Panc1 (cell line): Measurements from ENCODE around the gene DCHS1. TPM values are rescaled to one million over a fixed set of nuclear protein-coding genes. Genes with fewer than 3 reads are reported as not detected.

ENCODE experiments used
- ATAC-seq: fragments of 200-7000 bp; cut with Tn5 transposase; 2 replicates; pipeline ENCODE4 v1.9.1; 2020; ENCODE audit warnings: mild to moderate bottlenecking, moderate library complexity
- BruUV-seq: library from RNA; stranded (reverse); fragments of 400-500 nt; replicated peaks from 2 replicates; lab custom pipeline; 2021; lab: Mats Ljungman, UMichigan
- CTCF ChIA-PET: fragments of 300-600 bp; sonication (Branson Sonifier 250); formaldehyde crosslinking; loops from one replicate; lab custom pipeline; 2022; ENCODE audit warnings: antibody characterized with exemption; lab: Charles Lee
- POLR2A ChIA-PET: fragments of 300-600 bp; sonication (Branson Sonifier 250); formaldehyde crosslinking; loops from one replicate; lab custom pipeline; 2022; ENCODE audit warnings: antibody characterized with exemption; lab: Charles Lee
- DNase-seq: peaks from one replicate; pipeline ENCODE4 v3.0.0-alpha.2; 2010; ENCODE audit warnings: low read depth, low spot score
- H3K27ac ChIP-seq: 2 replicates; pipeline ENCODE4 v1.5.1; 2011; ENCODE audit warnings: mild to moderate bottlenecking, low read length, inconsistent platforms
- H3K27me3 ChIP-seq: fragments of 200-500 bp; sonication (Bioruptor generic); 2 replicates; pipeline ENCODE4 v1.6.0; 2014; ENCODE audit warnings: low read length, inconsistent platforms; ENCODE audit not compliant: control insufficient read depth, insufficient read depth
- H3K36me3 ChIP-seq: fragments of 200-500 bp; sonication (Bioruptor generic); 2 replicates; pipeline ENCODE4 v1.5.1; 2014; ENCODE audit warnings: inconsistent platforms, mild to moderate bottlenecking, low read length, moderate library complexity; ENCODE audit not compliant: control insufficient read depth, insufficient read depth
- H3K4me1 ChIP-seq: 2 replicates; pipeline ENCODE4 v1.5.1; 2011; ENCODE audit warnings: inconsistent platforms, mild to moderate bottlenecking, low read length, moderate library complexity; ENCODE audit not compliant: control insufficient read depth, insufficient read depth
- H3K4me3 ChIP-seq, 2 experiments: 2 replicates each; pipeline ENCODE4 v1.5.1; 2011 to 2012; ENCODE audit warnings: low read depth in 2 of 2, low read length in 2 of 2, mild to moderate bottlenecking in 2 of 2, inconsistent platforms in 1 of 2, moderate library complexity in 1 of 2
- H3K9me3 ChIP-seq: fragments of 200-500 bp; sonication (Bioruptor generic); 2 replicates; pipeline ENCODE4 v1.5.1; 2014; ENCODE audit warnings: low read depth, mild to moderate bottlenecking, inconsistent platforms, low read length, moderate library complexity; ENCODE audit not compliant: control insufficient read depth, insufficient read depth
- CTCF ChIP-seq: fragments of 450-650 bp; IDR thresholded peaks from 2 replicates; pipeline ENCODE4 v1.5.1; 2017; ENCODE audit warnings: mild to moderate bottlenecking
- POLR2AphosphoS5 ChIP-seq: IDR thresholded peaks from 2 replicates; pipeline ENCODE4 v1.6.1; 2012; ENCODE audit warnings: mild to moderate bottlenecking, low read depth, low read length, moderate library complexity
- REST ChIP-seq, 2 experiments: IDR thresholded peaks; 2 replicates each; pipeline ENCODE4 v1.6.1; 2011 to 2012; ENCODE audit warnings: low read depth in 2 of 2, control low read depth in 1 of 2, low read length in 1 of 2, mild to moderate bottlenecking in 1 of 2, moderate library complexity in 1 of 2; ENCODE audit not compliant: insufficient read depth in 1 of 2
- SIN3A ChIP-seq: IDR thresholded peaks from 2 replicates; pipeline ENCODE4 v1.6.1; 2012; ENCODE audit warnings: low read depth, mild to moderate bottlenecking, low read length, moderate library complexity, borderline replicate concordance; ENCODE audit not compliant: insufficient read depth
- TCF7L2 ChIP-seq: IDR thresholded peaks from 2 replicates; pipeline ENCODE4 v1.6.1; 2011; ENCODE audit warnings: mild to moderate bottlenecking, low read depth, low read length, inconsistent platforms
- in situ Hi-C: cut with HindIII; loops from 2 replicates; pipeline ENCODE4 v1.10.0; 2016; ENCODE audit warnings: low sequenced_read_pairs, low pct_unique_long_range_greater_than_20kb
- intact Hi-C: fragments of 100-400 bp; cut with micrococcal nuclease; formaldehyde crosslinking; loops from one replicate; pipeline ENCODE4 v1.10.0; 2022; ENCODE audit not compliant: unreplicated experiment
- total RNA-seq: library from RNA; stranded (reverse); gene quantifications from one replicate; pipeline ENCODE4 v1.2.1, GENCODE V29; 2021; ENCODE audit not compliant: unreplicated experiment

Gene DCHS1
- total RNA-seq, 1 experiment from 2014 or later = 2.2 TPM

- POLR2A ChIA-PET = no interaction called here
- Histone ChIP-seq H3K27me3 (no peaks in the 10 kb centered on the region; the same call in 1 of the 2 replicates), H3K4me1 (no peaks in the 10 kb centered on the region), H3K36me3 (no peaks in the 10 kb centered on the region), H3K9me3 (no peaks in the 10 kb centered on the region), H3K4me3 (no peak overlapping the region), H3K27ac (no peak overlapping the region)
- intact Hi-C loops = no loop called here
- no peak for DNase-seq
- no peak for ATAC-seq
- BruUV-seq = no TSS peak
- no peak for TF ChIP-seq SIN3A
- TF ChIP-seq CTCF = no peak
- CTCF ChIA-PET = no interaction called here
- in situ Hi-C loops = no loop called here
These were observed 18.6 kb upstream of the DCHS1 start for GRCh38 chr11:6674219-6674597.

GRCh38 chr11:6673523-6674218, 18.1 kb upstream of the DCHS1 start:
- Histone ChIP-seq H3K4me1 (no peaks in the 10 kb centered on the region), H3K27me3 (no peaks in the 10 kb centered on the region; the same call in 1 of the 2 replicates), H3K36me3 (no peaks in the 10 kb centered on the region), H3K4me3 (no peak overlapping the region), H3K27ac (no peak overlapping the region), H3K9me3 (no peaks in the 10 kb centered on the region)
- TF ChIP-seq SIN3A = no peak
- no peak for TF ChIP-seq CTCF
- no peak for TF ChIP-seq POLR2AphosphoS5
- TF ChIP-seq TCF7L2 = no peak
- TF ChIP-seq REST (IDR thresholded peaks at IDR 0.05; ENCODE audit: insufficient read depth in 1 of 2, low read depth in 2 of 2, low read length in 1 of 2) = no peak
- BruUV-seq = no TSS peak
- CTCF ChIA-PET = no interaction called here
- in situ Hi-C loops = no loop called here
- POLR2A ChIA-PET = no interaction called here
- ATAC-seq (no peak), DNase-seq (no peak)
- intact Hi-C loops = no loop called here
